Measurements from ENCODE around the gene RAC2.
A peak's percentile ranks its signal among the peaks of the same experiment; 100 is the strongest.
"Not testable (repeated sequence)": the region's sequence is repeated elsewhere in the genome, so short reads cannot be mapped to it uniquely, and the experiment has no call there.

The RAC2 gene

DNA sequence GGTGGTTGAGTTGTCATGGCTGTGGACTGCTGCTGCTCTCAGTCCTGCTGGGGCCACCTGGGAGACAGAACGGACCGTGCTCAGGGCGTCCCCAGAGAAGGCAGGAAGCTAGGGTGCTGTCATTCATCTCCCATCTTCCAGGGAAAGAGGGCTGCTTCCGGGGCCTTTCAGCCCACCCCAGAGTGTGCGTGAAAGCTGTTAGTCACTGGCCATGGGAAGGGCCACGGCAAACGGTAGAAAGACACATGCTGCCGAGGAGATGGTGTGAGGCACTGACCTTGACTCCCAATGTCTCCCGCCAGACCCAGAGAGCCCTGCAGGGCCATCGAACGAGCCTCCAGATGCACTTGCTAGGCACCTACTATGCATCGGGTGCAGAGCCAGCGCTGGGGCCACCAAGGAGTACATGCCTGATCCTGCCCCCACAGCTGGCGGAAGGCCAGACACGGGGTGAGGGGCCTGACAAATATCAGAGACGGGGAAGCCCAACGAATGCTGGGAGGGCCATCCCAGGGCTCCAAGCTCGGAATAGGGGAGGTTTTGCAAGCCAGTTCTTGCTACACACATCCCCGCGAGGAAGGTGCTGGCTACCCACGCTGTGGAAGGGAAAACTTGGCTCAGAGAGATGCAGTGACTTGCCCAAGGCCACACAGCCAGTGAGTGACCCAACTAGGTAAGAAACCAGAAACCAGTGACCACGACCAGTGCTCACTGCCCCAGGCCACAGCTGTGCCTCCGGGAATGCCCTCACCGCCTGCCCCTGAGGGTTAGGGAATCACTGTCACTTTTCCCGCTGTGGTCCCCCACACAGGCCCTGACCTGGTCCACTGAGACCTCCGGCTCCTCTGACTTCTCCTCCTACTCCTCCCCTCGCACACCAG, 10.1 kb downstream of the RAC2 start:
- DNase-seq: no peak

DNA sequence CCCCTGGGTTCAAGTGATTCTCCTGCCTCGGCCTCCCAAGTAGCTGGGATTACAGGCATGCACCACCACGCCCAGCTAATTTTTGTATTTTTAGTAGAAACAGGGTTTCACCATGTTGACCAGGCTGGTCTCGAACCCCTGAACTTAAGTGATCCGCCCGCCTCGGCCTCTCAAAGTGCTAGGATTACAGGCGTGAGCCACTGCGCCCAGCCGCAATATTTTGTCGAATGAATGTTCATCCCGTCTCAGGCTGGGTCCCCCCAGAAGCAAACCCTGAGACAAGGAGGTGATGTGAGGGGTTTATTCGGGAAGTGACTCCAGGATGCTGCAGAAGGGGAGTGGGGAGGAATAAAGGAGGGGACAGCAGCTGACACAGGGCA, 10.7 kb downstream of the RAC2 start:
- not testable (repeated sequence) for DNase-seq

DNA sequence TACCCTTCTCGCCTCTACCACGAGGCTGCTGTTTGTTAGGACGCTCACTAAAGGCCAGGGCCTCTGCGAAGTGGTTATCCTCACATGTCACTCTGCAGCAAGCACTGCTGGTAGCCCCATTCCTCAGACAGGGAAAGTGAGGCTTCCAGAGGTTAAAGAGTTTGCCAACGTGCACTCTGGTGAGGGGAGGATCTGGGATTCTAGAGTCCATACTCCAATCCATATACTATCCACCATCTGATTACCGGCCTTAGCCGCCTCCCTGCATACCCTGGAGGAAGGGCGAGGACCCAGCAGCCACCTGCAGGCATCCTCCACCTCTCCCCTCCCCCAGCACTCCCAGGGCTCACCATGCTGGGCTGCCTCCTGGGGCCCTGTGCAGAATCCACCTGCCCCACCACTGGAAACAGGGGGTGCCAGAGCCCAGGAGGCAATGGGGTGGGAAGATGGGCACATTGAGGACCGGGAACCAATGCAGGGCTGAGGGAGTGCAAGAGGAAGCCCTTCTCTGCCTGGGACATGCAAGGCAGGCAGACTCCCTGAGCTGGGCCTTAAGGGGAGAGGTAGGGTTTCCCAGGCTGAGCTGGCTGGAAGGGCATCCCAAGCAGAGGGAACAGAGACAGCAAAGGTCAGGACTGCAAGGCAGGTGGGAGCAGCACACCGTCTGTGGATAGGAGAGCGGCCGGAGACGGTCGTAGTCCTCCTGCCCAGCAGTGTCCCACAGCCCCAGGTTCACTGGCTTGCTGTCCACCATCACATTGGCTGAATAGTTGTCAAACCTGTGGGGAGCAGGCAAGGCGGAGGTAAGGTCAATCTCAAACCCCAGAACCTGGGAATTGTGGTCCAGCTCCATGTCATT, 11.7 kb downstream of the RAC2 start:
- DNase-seq: no peak

DNA sequence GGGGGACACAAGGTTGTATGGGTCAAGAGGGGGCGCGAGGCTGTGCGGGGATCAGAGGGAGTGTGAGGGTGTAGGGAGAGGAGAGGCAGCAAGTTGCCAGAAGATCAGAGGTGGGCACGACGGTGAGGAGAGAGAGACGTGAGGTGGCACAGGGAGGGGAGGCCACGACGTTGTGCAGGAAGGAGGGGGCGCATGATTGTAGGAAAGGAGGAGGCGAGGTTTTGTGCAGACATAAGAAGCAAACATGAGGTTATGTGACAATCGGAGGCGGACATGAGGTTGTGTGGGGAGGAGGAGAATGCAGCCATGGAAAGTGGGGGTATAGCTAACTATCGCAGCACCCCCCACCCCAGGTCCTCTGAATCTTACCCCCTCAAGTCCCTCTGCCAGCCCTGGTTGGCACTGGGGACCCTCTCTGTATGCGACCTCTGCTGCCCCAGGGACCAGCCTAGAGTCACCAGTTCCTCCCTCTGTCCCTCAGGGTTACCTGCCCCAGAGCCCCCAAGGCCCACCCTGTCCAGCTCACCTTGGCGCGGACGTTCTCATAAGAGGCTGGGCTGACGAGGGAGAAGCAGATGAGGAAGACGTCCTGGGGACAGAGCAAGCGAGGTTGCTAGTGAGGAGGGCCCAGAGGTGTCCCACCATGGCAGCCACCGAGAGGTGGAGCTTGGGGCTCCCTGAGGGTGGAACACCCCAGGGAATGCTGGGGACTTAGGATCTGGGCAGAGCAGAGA, 12.5 kb downstream of the RAC2 start:
- no peak for DNase-seq

DNA sequence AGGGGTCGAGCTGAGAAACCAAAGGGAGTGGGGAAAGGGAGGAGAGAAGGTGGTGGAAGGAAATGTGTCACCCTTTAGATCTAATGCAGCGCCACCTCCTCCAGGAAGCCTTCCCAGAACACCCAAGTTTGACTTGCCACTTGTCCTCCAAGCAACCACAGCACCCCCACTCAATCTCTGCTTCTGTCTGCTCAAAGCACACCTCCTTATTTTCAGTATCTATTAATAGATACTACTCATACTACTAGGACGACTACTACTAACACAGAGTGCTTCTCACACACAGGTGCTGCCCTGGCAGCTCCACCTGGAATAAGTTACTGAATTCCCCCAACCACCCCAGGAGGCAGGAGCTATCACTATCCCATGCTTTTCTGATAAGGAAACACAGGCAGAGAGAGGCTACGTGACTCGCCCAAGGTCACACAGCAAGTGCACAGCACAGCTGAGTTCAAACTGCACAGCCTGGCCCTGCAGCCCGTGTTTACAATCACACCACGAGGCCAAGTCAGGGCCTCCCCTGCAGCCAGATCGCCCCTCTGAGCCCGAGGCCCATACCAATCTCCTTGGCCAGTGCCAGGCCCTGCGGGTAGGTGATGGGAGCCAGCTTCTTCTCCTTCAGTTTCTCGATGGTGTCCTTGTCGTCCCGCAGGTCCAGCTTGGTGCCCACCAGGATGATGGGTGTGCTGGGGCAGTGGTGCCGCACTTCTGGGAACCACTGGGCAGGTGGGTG, 13.2 kb downstream of the RAC2 start:
- no peak for DNase-seq

DNA sequence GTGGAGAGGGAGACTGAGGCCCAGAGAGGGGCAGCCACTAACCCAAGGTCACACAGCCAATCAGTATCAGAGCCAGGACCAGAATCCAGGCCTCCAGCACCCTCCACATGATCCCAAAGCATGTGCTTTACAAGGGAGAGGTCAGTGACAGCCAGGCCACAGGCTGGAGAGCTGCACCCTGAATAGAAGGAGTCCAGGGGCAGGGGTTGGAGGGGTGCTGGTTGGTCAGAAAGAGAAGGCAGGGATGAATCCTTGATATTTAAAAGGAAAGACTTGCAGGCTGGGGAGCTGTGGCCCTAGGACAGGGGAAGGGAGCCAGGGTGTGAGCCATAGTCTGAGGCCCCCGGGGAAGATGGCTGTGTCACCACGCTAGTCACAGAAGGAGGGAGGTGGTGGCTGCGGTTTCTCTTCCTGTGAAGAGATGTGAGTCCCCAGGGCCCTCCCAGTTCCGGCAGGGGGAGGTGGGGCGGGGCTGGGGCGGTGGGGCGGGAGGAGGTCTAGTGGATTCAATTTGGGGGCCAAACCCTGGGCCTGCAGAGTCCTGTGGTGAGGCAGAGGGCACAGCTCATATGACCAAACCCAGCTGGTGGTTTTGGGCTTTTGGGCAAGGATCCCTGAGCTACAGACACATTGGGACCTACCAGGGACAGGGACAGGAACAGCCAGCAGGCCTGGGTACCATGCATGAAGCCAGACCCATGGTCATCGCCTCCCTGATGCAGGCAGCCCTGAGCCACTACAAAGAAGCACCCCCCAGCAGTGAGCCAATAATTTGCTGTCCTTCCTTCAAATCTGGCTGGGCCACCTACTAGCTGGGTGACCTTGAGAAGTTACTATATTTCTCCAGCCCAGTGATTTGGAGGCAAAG, 14.0 kb downstream of the RAC2 start:
- peak; percentile 86 to 90 for DNase-seq

GRCh38 chr22:37229012-37229804, 14.9 kb downstream of the RAC2 start:
- no peak for DNase-seq

DNA sequence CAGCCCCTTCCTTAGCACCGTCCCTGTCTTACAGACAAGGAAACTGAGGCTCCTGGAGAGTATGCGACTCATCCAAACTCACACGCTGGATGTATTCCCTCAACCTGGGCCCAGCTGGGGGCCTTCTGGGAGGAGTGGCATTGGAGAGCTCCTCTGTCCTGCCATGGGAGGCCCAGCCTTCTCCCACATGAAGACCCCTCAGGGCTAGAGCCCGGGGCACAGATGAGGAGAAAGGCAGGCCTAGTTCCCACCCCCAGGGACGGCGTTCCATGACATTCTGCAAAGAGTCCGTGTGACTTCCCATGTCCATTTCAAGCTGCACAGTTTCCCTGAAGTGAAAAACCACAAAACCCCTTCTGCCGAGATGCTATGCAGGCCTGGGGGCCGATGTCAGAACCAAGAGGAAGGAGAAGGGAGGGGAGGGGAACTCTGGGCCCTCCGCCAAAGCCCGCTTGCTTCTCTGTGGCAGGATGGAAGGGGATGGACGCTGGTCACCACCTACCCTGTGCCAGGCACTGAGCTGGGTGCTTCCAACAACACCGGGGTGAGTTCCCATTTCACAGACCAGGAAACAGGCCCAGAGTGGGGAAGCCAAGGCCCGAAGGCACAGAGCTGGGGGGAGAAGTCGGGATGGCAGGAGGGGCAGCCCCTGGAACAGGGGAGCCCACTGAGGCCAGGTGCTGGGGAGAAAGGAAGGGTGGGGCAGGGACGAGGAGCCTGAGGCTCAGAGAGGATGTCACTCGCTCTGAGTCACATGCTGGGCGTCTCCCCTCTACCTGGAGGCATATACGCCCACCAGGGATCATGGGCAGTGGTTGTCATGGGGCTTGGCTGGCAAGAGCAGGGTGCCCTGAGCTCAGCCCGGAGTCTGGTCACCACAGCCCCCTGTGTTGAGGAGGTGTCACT, 15.7 kb downstream of the RAC2 start:
- DNase-seq: peak; percentile 38 to 44

GRCh38 chr22:37226514-37226913, 17.6 kb downstream of the RAC2 start:
- DNase-seq: no peak

DNA sequence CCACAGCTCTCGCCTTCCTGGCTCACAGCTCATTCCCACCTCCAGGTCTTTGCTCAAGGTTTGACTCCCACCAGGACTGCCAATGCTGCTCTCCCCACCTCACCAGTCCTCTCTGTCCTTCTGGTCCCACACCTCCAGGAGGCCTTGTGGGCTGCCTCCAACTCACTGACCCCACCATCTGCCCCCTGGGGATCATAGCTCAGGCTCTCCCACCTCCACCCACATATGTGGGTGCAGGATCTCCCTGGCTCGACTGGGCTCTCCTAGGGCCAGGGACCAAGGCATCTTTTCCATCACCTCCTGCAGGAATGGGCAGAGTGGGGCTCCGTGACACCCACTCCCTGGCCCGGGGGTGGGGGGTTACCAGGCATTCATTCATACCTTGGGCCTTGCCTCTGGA, 18.0 kb downstream of the RAC2 start:
- DNase-seq: no peak

- peak in 1 of 2 experiments; percentile 13 for DNase-seq
These were observed 18.6 kb downstream of the RAC2 start for GRCh38 chr22:37225481-37225880.

- no peak for DNase-seq
These were observed 19.2 kb downstream of the RAC2 start for GRCh38 chr22:37224757-37225420.

GRCh38 chr22:37223965-37224551, 20.0 kb downstream of the RAC2 start:
- DNase-seq: no peak

GRCh38 chr22:37222440-37222971, 21.6 kb downstream of the RAC2 start:
- peak in 1 of 2 experiments; percentile 21 for DNase-seq

DNA sequence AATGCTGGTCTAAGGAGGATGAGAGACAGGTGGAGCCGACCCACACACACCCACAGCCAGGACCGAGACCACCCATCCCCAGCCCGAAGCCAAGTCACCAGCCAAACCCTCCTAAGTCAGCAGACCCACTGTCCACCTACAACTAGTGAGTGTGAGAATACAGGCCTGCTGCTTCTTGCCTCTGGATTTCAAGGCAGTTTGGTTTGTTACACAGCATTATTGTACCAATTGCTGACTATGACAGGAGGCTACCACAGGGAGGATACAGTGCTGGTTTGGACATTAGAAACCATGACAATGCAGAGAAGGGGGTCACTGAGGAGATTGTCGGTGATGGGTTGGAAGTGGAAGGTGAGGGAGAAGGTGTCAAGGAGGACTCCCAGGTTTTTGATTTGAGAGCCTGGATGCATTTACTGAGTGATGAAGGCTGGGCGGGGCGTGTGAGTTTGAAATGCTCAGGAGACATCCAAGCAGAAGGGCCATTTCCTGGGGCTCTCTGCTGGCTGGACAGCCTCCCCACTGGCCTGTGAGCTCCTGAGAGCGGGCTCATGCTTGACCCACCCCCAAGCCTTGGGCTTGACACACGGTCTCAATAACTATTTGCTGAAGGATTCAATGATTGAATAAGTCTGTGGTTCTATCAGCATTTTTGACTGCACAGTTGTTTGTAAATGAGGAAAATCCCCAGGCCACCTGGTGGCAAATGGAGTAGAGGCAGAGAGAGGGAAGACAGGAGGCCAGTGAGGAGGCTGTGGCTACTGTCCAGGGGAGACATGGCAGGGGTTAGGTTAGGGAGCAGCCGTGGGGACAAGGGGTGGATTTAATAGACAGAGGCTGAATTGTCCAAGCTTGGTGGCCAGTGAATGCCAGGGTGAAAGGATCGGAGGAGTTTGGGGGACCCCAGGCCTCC, 22.4 kb downstream of the RAC2 start:
- no peak for DNase-seq

DNA sequence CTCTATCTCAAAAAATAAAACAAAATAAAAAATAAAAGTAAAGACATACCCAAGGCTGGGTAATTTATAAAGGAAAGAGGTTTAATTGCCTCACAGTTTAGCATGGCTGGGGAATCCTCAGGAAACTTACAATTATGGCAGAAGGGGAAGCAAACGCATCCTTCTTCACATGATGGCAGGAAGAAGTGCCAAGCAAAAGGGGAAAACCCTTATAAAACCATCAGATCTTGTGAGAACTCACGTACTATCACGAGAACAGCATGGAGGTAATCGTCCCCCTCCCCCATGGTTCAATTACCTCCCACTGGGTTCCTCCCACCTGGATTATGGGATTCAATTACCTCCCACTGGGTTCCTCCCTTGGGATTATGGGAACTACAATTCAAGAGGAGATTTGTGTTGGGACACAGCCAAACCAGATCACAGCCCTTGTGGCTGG, 23.5 kb downstream of the RAC2 start:
- DNase-seq: no peak

DNA sequence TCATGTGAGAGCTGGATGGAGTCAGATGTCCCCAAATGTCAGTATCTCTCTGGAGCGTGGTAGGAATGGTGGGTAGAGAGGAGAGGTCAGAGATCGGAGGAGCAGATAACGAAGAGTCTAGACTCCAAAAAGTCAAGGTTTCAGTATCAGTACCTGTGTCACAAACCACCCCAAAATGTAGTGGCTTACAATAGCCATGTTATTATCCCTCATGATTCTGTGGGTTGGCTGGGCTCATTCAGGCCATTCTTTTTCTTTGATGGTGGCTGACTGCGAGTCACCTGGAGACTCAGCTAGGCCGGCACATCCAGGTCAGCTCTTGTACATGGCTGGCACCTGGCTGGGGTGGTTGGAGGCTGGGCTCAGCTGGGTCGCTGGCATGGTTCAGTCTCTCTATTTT, 24.5 kb downstream of the RAC2 start:
- DNase-seq: no peak

All from Kasumi-1 (cell line).